ENCODE data around the gene RAPGEF6. TPM values are rescaled to one million over a fixed set of nuclear protein-coding genes. Genes with fewer than 3 reads are reported as not detected.
"Not testable (repeated sequence)": the region's sequence is repeated elsewhere in the genome, so short reads cannot be mapped to it uniquely, and the experiment has no call there.

The RAPGEF6 gene
- total RNA-seq, 1 donor from 2014 or later = 22.9 TPM

- DNase-seq (ENCODE audit: low spot score in 2 of 2) = no peak
These were observed 27.0 kb downstream of the RAPGEF6 start for GRCh38 chr5:131607903-131608540.

GRCh38 chr5:131607418-131607817 lies 27.6 kb downstream of the RAPGEF6 start:
- Histone ChIP-seq H3K27ac (peak overlapping the region in 1 of 2 donors; percentile 64), H3K27me3 (no peaks in the 10 kb centered on the region), H3K9me3 (no peaks in the 10 kb centered on the region), H3K36me3 (peaks cover 2 to 6% of the 10 kb centered on the region in 2 donors), H3K4me1 (peaks cover 8 to 26% of the 10 kb centered on the region in 2 donors), H3K4me3 (no peak overlapping the region)
- no peak for DNase-seq (ENCODE audit: low spot score in 2 of 2)
- no peak for TF ChIP-seq CTCF (IDR thresholded peaks at IDR 0.05)
- intact Hi-C loops (cut with DNase I) = loop anchor here (10.0 kb wide), 1 partner anchor 67 kb away; no protein-coding TSS in a partner anchor

More at GRCh38 chr5:131607903-131608540, 27.0 kb downstream of the RAPGEF6 start:
- intact Hi-C loops (cut with DNase I) = loop anchor here (10.0 kb wide), 1 partner anchor 67 kb away; no protein-coding TSS in a partner anchor
- H3K4me1 ChIP-seq = peaks cover 8 to 26% of the 10 kb centered on the region in 2 donors
- no peaks in the 10 kb centered on the region for H3K9me3 ChIP-seq
- no peaks in the 10 kb centered on the region for H3K27me3 ChIP-seq
- no peak for TF ChIP-seq CTCF (IDR thresholded peaks at IDR 0.05)
- peak overlapping the region; percentile 64 to 66 for H3K27ac ChIP-seq
- no peak overlapping the region for H3K4me3 ChIP-seq
- H3K36me3 ChIP-seq = no peaks in the 10 kb centered on the region

- Histone ChIP-seq H3K36me3 (peaks cover 3 to 11% of the 10 kb centered on the region in 2 donors), H3K9me3 (no peaks in the 10 kb centered on the region), H3K4me1 (peaks cover 8 to 21% of the 10 kb centered on the region in 2 donors), H3K27ac (no peak overlapping the region), H3K27me3 (no peaks in the 10 kb centered on the region), H3K4me3 (no peak overlapping the region)
- no peak for DNase-seq (ENCODE audit: low spot score in 2 of 2)
- intact Hi-C loops (cut with DNase I) = loop anchor here (10.0 kb wide), 1 partner anchor 70 kb away; no protein-coding TSS in a partner anchor
- TF ChIP-seq CTCF (IDR thresholded peaks at IDR 0.05) = no peak
These were observed 29.9 kb downstream of the RAPGEF6 start for GRCh38 chr5:131605086-131605485.

- no peak overlapping the region for H3K27ac ChIP-seq
- H3K36me3 ChIP-seq = no peaks in the 10 kb centered on the region
- no peak for TF ChIP-seq CTCF (IDR thresholded peaks at IDR 0.05)
- H3K4me3 ChIP-seq = no peak overlapping the region
- H3K9me3 ChIP-seq = no peaks in the 10 kb centered on the region
- intact Hi-C loops (cut with DNase I) = no loop called here
- no peak for DNase-seq (ENCODE audit: low spot score in 2 of 2)
- H3K27me3 ChIP-seq = no peaks in the 10 kb centered on the region
- H3K4me1 ChIP-seq = no peaks in the 10 kb centered on the region
These were observed 39.7 kb downstream of the RAPGEF6 start for GRCh38 chr5:131595088-131596033.

GRCh38 chr5:131593921-131594320 lies 41.1 kb downstream of the RAPGEF6 start:
- intact Hi-C loops (cut with DNase I) = no loop called here

GRCh38 chr5:131593436-131593835 lies 41.6 kb downstream of the RAPGEF6 start:
- H3K4me3 ChIP-seq; H3K27me3 ChIP-seq; H3K9me3 ChIP-seq; intact Hi-C loops (cut with DNase I); H3K4me1 ChIP-seq; H3K36me3 ChIP-seq; H3K27ac ChIP-seq; DNase-seq (ENCODE audit: low spot score in 2 of 2): not testable (repeated sequence)

More at GRCh38 chr5:131593921-131594320, 41.1 kb downstream of the RAPGEF6 start:
- no peak overlapping the region for H3K4me3 ChIP-seq
- TF ChIP-seq CTCF (IDR thresholded peaks at IDR 0.05) = no peak
- no peaks in the 10 kb centered on the region for H3K4me1 ChIP-seq
- no peaks in the 10 kb centered on the region for H3K9me3 ChIP-seq
- H3K36me3 ChIP-seq = no peaks in the 10 kb centered on the region
- H3K27me3 ChIP-seq = no peaks in the 10 kb centered on the region
- no peak for DNase-seq (ENCODE audit: low spot score in 2 of 2)
- no peak overlapping the region for H3K27ac ChIP-seq
